ENCODE measurements around the gene CNN1. TPM values are rescaled to one million over a fixed set of nuclear protein-coding genes. Genes with fewer than 3 reads are reported as not detected.

CNN1 gene
- total RNA-seq, 1 donor = 9.8 TPM

DNA sequence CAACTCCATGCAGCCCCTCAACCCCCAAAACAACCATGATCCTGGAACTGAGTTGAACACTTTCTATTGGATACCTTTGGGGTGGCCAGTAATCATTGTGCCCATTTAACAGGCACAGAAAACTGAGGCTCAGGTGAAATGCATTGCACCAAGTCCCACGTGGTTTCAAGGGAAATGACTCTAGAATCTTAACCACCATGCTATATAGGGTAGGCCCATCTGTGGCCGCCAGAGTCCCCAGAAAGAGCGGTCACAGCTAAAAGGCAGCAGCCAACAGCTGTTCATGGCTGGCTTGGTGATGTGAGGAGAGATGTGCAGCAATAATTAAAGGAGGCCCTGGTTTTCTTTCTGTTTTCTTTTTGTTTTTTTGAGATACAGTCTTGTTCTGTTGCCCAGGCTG lies 2.6 kb downstream of the CNN1 start:
- Histone ChIP-seq H3K4me2 (ENCODE audit: insufficient read depth, low read length) (no peak overlapping the region), H3K4me1 (ENCODE audit: insufficient read depth, low read length) (peaks cover 9% of the 10 kb centered on the region), H3K4me3 (ENCODE audit: insufficient read depth, low read length) (no peak overlapping the region), H3K79me2 (ENCODE audit: insufficient read depth, low read length) (no peaks in the 10 kb centered on the region), H2AFZ (ENCODE audit: low read length) (no peak overlapping the region), H3K27me3 (ENCODE audit: insufficient read depth, low read length) (no peaks in the 10 kb centered on the region), H4K20me1 (ENCODE audit: insufficient read depth, low read length) (no peaks in the 10 kb centered on the region), H3K9me3 (ENCODE audit: low read depth, low read length) (no peaks in the 10 kb centered on the region), H3K27ac (ENCODE audit: low read depth, low read length) (no peak overlapping the region), H3K36me3 (ENCODE audit: insufficient read depth, low read length) (no peaks in the 10 kb centered on the region)
- no peak for TF ChIP-seq CTCF (IDR thresholded peaks at IDR 0.05; ENCODE audit: extremely low read depth, low read depth, low read length)
- peak; percentile 82 for DNase-seq (ENCODE audit: insufficient read length, low spot score, missing footprints)

DNA sequence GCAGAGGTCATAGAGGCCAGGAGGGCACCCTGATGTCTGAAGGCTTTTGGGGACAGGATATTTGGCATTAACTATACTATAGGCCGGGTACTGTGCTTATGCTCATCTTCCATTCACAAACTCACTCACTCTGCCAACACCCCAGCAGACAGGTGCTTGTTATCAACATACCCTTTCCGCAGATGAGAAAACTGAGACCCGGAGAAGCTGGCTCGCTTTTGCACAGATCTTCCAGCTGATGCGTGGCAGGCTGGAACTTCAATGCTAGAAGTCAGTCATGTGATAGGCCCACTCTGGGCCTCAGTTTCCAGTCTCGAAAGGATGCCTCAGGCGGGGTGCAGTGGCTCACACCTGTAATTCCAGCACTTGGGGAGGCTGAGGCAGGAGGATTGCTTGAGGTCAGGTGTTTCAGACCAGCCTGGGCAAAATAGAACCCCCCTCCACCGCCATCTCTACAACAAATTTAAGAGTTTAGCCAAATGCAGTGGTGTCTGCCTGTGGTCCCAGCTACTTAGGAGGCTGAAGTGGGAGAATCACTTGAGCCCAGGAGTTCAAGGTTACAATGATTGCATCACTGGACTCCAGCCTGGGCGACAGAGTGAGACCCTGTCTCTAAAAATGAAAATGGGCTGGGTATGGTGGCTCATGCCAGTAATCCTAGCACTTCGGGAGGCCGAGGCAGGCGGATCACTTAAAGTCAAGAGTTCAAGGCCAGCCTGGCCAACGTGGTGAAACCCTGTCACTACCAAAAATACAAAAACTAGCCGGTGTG lies 9.5 kb downstream of the CNN1 start:
- no peak overlapping the region for H3K4me2 ChIP-seq (ENCODE audit: insufficient read depth, low read length)
- no peaks in the 10 kb centered on the region for H3K79me2 ChIP-seq (ENCODE audit: insufficient read depth, low read length)
- H3K27me3 ChIP-seq (ENCODE audit: insufficient read depth, low read length) = no peaks in the 10 kb centered on the region
- peak; percentile 11 for DNase-seq (ENCODE audit: insufficient read length, low spot score, missing footprints)
- H3K27ac ChIP-seq (ENCODE audit: low read depth, low read length) = no peak overlapping the region
- H3K36me3 ChIP-seq (ENCODE audit: insufficient read depth, low read length) = no peaks in the 10 kb centered on the region
- H3K4me3 ChIP-seq (ENCODE audit: insufficient read depth, low read length) = no peak overlapping the region
- no peak for TF ChIP-seq CTCF (IDR thresholded peaks at IDR 0.05; ENCODE audit: extremely low read depth, low read depth, low read length)
- H2AFZ ChIP-seq (ENCODE audit: low read length) = no peak overlapping the region
- no peaks in the 10 kb centered on the region for H3K4me1 ChIP-seq (ENCODE audit: insufficient read depth, low read length)
- H3K9me3 ChIP-seq (ENCODE audit: low read depth, low read length) = no peaks in the 10 kb centered on the region
- no peaks in the 10 kb centered on the region for H4K20me1 ChIP-seq (ENCODE audit: insufficient read depth, low read length)

DNA sequence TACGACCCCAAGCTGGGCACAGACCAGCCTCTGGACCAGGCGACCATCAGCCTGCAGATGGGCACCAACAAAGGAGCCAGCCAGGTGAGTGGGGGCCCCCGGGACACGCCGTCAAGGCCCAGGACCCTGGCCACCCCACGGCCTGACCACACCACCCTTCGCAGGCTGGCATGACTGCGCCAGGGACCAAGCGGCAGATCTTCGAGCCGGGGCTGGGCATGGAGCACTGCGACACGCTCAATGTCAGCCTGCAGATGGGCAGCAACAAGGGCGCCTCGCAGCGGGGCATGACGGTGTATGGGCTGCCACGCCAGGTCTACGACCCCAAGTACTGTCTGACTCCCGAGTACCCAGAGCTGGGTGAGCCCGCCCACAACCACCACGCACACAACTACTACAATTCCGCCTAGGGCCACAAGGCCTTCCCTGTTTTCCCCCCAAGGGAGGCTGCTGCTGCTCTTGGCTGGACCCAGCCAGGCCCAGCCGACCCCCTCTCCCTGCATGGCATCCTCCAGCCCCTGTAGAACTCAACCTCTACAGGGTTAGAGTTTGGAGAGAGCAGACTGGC lies 10.8 kb downstream of the CNN1 start:
- Histone ChIP-seq H3K4me2 (ENCODE audit: insufficient read depth, low read length) (no peak overlapping the region), H3K36me3 (ENCODE audit: insufficient read depth, low read length) (no peaks in the 10 kb centered on the region), H3K27me3 (ENCODE audit: insufficient read depth, low read length) (no peaks in the 10 kb centered on the region), H3K4me3 (ENCODE audit: insufficient read depth, low read length) (no peak overlapping the region), H3K27ac (ENCODE audit: low read depth, low read length) (no peak overlapping the region), H3K4me1 (ENCODE audit: insufficient read depth, low read length) (no peaks in the 10 kb centered on the region), H2AFZ (ENCODE audit: low read length) (no peak overlapping the region), H4K20me1 (ENCODE audit: insufficient read depth, low read length) (peaks cover 2% of the 10 kb centered on the region), H3K9me3 (ENCODE audit: low read depth, low read length) (no peaks in the 10 kb centered on the region), H3K79me2 (ENCODE audit: insufficient read depth, low read length) (peaks cover 2% of the 10 kb centered on the region)
- TF ChIP-seq CTCF (IDR thresholded peaks at IDR 0.05; ENCODE audit: extremely low read depth, low read depth, low read length) = no peak
- DNase-seq (ENCODE audit: insufficient read length, low spot score, missing footprints) = peak; percentile 71

DNA sequence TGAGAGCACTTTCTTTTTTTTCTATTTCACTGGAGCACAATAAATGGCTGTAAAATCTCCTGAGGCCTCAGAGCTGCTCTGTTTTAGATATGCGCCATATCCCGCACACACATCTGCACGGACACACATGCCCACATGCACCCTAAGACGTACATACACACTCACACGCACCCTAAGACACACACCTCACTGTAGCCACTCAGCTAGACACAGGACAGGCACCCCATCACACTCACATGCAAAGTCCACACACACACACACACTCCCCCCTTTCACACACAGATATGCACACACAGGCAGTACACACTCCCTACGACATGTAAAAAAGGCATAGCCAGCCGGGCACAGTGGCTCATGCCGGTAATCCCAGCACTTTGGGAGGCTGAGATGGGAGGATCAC lies 11.6 kb downstream of the CNN1 start:
- H3K4me3 ChIP-seq (ENCODE audit: insufficient read depth, low read length) = no peak overlapping the region
- TF ChIP-seq CTCF (IDR thresholded peaks at IDR 0.05; ENCODE audit: extremely low read depth, low read depth, low read length) = no peak
- no peaks in the 10 kb centered on the region for H3K9me3 ChIP-seq (ENCODE audit: low read depth, low read length)
- H3K27me3 ChIP-seq (ENCODE audit: insufficient read depth, low read length) = no peaks in the 10 kb centered on the region
- H4K20me1 ChIP-seq (ENCODE audit: insufficient read depth, low read length) = peaks cover 4% of the 10 kb centered on the region
- no peak overlapping the region for H2AFZ ChIP-seq (ENCODE audit: low read length)
- no peaks in the 10 kb centered on the region for H3K4me1 ChIP-seq (ENCODE audit: insufficient read depth, low read length)
- no peak overlapping the region for H3K27ac ChIP-seq (ENCODE audit: low read depth, low read length)
- peaks cover 2% of the 10 kb centered on the region for H3K36me3 ChIP-seq (ENCODE audit: insufficient read depth, low read length)
- peaks cover 4% of the 10 kb centered on the region for H3K79me2 ChIP-seq (ENCODE audit: insufficient read depth, low read length)
- peak; percentile 83 for DNase-seq (ENCODE audit: insufficient read length, low spot score, missing footprints)
- no peak overlapping the region for H3K4me2 ChIP-seq (ENCODE audit: insufficient read depth, low read length)
